GM19397 (cell line): Measurements from ENCODE around the gene NLRC5.
"Not testable (repeated sequence)": the region's sequence is repeated elsewhere in the genome, so short reads cannot be mapped to it uniquely, and the experiment has no call there.

Experiments used
- ATAC-seq: cut with Tn5 transposase; IDR thresholded peaks from one replicate; pipeline ENCODE4 v1.9.1; 2021; ENCODE audit warnings: mild to moderate bottlenecking, moderate library complexity; ENCODE audit not compliant: unreplicated experiment

The NLRC5 gene

DNA sequence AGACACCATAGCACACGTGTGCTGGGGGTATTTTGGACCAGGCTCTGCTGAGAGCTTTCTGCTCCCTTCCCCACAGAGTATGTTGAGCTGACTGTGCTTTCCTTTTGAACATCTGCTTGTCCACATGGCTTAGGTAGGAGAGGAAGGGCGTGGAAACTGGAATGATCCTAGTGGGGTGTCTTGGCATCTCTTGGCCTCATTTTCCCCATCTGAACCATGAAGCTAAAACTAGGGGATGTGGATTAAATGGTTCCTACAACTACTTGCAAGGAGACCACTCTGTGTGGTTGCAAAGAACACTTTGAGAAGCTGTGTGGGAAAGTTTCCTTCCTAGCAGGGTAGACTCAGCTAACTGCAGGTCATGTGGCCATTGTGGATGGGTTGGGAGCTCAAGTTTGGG is 6.7 kb upstream of the NLRC5 start:
- no peak for ATAC-seq

- no peak for ATAC-seq
Measured at GRCh38 chr16:56983211-56983751, 6.1 kb upstream of the NLRC5 start.

- ATAC-seq = no peak
Measured at GRCh38 chr16:56984639-56985038, 4.7 kb upstream of the NLRC5 start.

DNA sequence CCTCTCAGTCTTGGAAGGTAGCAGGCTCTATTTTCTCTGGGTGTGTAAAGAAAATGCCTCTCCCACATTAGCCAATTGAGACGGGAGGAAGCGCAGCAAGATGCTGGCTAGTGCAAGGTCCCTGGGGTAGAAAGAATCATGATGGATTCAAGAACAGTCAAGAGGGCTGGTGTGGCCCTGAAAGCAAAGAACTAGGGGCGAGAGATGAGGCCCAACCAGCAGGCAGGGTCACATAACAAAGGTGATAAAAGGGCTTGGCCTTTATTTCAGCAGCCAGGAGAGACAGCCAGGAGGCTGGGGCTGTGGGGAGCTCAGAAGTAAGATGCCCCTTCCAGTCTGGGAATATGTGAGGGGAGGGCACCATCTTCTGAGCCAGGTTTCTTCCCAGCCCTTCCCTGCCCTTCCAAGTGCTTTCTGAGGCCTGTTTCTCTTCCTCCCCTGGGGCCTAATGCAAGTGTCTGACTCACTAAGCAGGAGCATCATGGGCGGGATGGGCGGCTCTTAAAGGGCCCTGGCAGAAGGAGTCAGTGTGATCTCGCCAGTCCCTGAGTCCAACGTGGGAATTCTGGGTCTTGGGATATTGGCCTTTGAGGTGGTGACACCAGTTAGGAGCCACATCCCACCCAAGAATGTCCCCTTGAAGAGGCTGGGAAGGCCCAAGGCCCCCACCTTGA is 3.9 kb upstream of the NLRC5 start:
- ATAC-seq = no peak

DNA sequence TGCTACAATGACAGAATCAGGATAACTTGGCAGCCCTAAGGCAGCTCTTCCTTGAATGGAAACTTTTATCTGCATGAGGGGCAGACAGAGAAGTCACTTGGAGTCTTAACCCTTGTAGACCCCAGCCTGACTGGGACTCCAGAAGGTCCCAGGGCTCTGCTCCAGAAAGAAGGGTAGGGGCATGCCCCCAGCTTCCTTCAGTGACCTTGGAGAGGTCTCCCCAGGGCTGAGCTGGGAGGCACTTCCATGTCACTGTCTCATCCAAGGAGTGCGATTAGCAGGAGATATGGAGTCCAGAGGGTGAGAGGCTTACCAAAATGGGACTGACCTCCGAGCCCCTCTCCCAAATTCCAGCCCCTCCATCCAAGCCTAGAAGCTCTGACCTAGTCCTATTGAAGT is 3.4 kb upstream of the NLRC5 start:
- ATAC-seq = no peak

DNA sequence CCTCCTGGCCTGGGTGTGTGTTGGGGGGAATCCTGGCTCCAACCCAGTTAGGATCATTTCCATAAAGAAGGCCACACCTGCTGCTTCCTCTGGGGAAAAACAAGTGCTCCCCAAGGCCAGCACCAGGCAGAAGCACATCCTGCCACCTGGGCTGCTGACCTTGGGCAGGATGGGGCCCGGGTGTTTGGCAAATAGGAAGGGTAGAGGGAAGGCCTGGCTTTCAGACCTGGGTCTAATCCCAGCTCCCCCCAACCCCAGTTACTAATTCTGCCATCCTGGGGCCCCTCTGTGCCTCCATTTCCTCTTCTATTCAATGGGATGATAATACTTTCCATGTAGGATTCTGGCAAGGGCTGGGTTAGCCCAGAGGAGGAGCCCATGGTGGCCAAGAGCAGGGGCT is 3.0 kb upstream of the NLRC5 start:
- no peak for ATAC-seq

DNA sequence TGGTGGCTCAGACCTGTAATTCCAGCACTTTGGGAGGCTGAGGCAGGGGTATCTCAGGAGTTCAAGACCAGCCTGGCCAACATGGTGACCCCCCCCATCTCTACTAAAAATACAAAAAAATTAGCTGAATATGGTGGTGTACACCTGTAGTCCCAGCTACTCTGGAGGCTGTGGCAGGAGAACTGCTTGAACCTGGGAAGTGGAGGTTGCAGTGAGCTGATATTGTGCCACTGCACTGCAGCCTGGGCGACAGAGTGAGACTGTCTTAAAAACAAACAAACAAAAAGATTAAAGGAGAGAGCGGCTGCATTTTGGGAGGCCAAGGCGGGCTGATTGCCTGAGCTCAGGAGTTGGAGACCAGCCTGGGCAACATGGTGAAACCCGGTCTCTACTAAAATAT is 2.4 kb upstream of the NLRC5 start:
- not testable (repeated sequence) for ATAC-seq

DNA sequence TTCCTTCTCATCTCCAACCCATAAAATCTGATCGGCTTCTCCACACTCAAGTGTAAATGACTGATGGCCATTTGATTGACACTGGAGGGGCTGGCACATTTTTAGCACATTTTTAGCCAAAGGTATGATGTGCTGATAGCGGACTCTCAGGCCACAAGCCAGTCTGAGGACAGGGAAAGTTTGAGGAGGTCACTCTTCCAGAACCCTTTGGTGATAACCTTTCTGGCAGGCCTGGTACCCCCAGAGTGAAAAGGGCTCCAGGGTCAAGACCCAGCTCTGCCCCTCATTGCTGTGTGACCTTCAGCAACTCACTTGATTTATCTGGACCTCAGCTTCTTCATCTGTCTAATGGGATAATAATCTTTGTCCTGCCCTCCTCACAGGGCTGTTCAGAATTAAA is 1.7 kb upstream of the NLRC5 start:
- ATAC-seq = no peak

DNA sequence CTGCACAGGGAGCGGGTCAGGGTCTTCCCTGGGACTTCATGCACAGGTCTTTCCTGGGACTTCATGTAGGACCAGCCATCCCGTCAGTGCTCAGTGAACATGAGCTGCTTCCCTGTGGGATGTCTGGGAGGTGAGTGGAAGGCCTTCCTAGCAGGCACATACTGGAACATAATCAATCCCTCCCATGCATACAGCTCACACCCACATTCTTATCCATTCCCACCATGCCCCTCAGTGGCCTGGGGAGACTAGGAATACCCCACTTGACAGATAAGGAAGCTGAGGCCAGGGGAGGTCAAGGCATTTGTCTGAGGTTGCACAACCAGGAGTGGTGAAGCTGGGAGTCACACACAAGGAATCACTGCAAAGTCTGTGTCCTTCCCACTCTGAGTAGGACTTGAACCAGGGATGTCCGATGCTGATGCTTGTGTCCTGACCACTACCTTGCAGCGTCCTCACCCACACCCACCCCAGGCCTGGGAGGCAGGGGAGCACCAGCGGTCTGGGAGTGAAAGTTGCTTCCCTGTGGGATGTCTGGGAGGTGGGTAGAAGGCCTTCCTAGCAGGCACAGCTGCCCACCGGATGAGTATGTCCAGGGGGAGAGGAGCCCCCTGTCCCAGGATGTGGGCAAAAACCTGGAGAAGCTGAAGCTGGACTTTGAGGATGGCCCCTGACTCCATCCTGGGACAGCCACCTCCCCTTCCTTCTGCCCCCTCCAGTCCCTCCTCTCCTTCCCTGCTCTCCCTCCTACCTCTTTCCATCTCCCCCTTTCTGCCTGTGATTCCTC is 1.0 kb upstream of the NLRC5 start:
- ATAC-seq = no peak

DNA sequence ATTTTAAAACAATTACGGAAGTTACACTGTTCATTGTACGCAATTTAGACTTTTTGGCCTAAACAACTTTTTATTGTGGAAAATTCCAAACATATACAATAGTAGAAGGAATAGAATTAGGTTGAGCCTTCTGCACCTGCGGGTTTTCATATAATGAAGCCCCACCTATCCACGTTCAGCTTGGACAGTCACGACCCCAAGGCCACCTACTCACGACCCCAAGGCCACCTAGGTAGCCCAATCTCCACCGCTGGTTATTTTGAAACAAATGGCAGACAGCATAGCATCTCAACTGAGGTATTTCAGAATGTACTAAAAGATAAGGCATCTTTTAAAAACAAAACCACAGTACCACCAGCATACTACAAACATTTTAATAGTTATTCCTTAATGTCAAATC is 631 bp downstream of the NLRC5 start:
- no peak for ATAC-seq

DNA sequence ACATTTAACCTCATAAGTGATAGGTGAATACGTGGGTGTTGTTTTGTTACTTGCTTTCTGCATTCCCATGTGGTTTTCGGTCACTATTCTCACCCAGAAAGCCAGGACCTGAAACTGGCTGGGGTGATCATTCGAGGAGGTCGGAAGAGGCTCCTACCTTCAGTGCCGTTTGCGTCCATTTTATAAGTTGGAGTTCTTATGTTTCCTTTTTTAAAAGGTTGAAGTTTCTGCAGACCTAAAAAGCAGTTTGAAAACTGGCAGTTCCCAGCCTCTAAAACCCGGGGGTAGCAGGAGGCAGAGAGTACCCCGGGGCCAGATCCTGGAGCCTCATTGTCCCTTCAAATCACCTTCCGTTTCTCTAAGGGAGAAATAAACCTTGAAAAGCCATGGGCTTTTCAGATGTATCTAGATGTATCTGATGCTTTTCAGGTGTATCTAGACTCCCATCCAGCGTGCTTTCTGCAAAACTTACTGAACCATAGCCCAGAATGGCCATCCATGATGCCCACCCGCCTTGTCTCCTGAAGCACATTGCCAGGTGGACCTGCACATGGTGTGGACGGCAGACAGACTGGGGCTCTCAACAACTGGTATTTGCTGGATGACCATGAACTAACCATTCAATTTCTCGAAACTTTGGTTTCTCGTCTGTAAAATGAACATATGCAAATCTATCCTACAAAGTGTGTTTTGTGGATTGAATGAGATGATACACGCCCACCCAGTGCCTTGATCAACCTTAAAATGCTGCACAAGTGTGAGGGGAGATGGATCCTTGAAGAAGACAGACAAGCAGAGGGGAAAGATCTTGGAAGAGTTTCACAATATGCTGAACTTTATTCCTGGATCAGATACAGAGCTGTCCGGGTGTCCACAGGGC is 1.3 kb downstream of the NLRC5 start:
- no peak for ATAC-seq

- ATAC-seq = not testable (repeated sequence)
Measured at GRCh38 chr16:56992431-56992830, 3.1 kb downstream of the NLRC5 start.

DNA sequence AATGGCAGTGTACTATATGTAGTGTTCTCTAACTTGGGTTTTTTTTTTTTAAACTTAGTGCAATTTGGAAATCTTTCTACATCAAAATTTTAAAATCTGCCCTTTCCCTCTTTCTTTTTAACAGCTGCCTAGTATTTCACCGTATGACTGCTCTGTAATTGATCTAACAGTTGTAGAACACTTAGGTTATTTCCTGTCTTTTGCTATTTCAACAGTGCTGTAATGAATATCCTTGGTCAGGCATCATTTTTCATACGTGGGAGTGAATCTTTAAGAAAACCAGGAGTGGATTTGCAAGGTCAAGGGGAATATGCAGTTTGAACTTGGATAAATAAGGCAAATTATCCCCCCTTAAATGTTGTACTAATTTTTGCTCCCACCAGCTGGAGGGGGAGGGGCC is 3.8 kb downstream of the NLRC5 start:
- ATAC-seq = no peak

- ATAC-seq = no peak
Measured at GRCh38 chr16:56994311-56994710, 5.0 kb downstream of the NLRC5 start.

GRCh38 chr16:56995136-56995805 is 5.9 kb downstream of the NLRC5 start:
- no peak for ATAC-seq

GRCh38 chr16:56997264-56997663 is 7.9 kb downstream of the NLRC5 start:
- ATAC-seq = no peak

DNA sequence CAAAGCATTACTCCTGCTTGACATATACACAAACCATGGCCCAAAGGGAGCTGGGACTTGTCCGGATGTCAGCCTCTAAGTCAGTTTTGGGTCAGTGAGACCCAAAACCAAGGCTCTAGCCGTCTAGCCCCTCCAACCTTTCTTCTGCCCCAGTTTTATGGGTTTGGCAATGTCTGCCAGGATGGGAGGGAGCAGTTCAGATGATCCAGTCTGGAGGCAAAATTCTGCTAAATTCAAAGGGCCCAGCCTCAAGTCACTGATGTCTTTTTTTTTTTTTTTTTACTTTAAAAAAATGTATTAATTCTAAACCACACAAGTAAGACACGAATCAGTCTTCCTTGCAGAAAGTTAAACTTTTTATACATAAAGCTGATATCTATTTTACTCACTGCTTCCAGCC is 8.6 kb downstream of the NLRC5 start:
- ATAC-seq = no peak

- ATAC-seq = no peak
Measured at GRCh38 chr16:56998352-56998751, 9.0 kb downstream of the NLRC5 start.

DNA sequence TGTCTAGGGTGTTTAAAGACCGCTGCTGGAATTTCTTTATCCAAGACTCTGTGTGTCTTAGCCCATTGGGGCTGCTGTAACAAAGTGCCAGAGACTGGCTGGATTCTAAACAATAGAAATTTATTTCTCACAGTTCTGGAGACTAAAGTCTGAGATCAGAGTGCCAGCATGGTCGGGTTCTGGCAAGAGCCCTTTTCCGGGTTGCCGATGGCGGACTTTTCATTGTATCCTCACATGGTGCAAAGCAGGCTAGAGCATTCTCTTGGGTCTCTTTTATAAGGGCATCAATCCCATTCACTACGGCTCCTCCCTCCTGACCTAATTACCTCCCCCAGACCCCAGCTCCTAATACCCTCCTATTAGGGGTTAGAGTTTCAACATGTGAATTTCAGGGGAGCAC is 9.5 kb downstream of the NLRC5 start:
- no peak for ATAC-seq

- ATAC-seq = no peak
Measured at GRCh38 chr16:56999409-57000270, 10.3 kb downstream of the NLRC5 start.
